IPS-11a (cell line): ENCODE results near the gene AKR1E2.

Source experiments
- H3K4me3 ChIP-seq: one replicate; pipeline ENCODE4 v1.5.1; 2013; ENCODE audit warnings: low read depth, low read length, control low read depth

AKR1E2 gene

GRCh38 chr10:4889959-4890358 lies 64.0 kb downstream of the AKR1E2 start:
- no peak overlapping the region for H3K4me3 ChIP-seq

DNA sequence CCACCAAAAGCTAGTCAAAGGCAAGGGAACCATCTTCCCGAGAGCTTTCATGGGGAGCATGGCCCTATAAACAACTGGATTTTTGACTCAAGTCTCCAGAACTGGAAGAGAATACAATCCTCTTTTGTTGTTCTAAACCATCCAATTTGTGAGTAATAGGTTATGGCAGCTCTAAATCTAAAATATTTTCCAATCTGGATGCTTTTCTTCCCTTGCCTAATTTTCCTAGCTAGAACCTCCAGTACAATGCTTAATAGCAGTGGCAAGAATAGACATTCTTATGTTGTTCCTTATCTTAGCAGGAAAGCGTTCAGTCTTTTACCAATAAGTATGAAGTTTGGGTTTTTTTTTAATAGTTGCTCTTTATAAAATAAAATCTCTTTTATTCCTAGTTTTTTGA lies 66.7 kb downstream of the AKR1E2 start:
- H3K4me3 ChIP-seq: no peak overlapping the region

DNA sequence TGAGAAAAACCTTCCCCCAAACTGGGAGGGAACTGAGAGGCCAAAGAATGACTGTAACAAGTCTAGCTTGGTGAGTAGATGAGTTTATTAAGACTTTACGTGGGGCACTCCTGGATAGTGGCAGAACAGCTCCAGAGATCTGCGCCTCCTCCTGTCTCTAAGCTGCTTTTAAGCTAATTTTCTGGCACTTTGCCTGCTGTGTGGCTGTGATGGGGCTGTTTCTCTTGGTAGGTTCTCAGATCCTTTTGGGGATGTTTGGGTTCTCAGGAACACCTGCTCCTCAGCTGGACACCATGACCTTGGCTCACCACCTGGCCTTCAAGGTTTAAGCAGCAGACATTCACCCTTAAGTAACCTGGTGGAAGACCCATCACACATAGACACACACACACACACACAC lies 68.3 kb downstream of the AKR1E2 start:
- H3K4me3 ChIP-seq: no peak overlapping the region
